NCI-H2107 (cell line): ENCODE data around the gene DHRS4L2.
"Not testable (repeated sequence)": the region's sequence is repeated elsewhere in the genome, so short reads cannot be mapped to it uniquely, and the experiment has no call there.

ENCODE experiments used
- DNase-seq: peaks from one replicate; lab custom pipeline; 2025; lab: John Stamatoyannopoulos, UW

The DHRS4L2 gene

GRCh38 chr14:24018978-24019377 is 30.2 kb downstream of the DHRS4L2 start:
- not testable (repeated sequence) for DNase-seq

GRCh38 chr14:24019944-24020343 is 31.2 kb downstream of the DHRS4L2 start:
- not testable (repeated sequence) for DNase-seq

- DNase-seq = not testable (repeated sequence)
These were observed 31.8 kb downstream of the DHRS4L2 start for GRCh38 chr14:24020520-24020919.

DNA sequence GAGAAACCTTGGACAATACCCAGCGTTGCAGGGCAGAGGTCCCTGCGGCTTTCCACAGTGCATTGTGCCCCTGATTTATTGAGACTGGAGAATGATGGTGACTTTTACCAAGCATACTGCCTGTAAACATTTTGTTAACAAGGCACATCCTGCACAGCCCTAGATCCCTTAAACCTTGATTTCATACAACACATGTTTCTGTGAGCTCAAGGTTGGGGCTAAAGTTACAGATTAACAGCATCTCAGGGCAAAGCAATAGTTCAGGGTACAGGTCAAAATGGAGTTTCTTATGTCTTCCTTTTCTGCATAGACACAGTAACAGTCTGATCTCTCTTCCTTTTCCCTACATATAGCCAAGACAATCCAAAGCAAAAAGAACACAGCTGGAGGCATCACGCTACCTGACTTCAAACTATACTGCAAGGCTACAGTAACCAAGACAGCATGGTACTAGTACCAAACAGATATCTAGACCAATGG is 36.2 kb downstream of the DHRS4L2 start:
- DNase-seq = not testable (repeated sequence)

- DNase-seq = not testable (repeated sequence)
These were observed 41.0 kb downstream of the DHRS4L2 start for GRCh38 chr14:24029687-24030086.

DNA sequence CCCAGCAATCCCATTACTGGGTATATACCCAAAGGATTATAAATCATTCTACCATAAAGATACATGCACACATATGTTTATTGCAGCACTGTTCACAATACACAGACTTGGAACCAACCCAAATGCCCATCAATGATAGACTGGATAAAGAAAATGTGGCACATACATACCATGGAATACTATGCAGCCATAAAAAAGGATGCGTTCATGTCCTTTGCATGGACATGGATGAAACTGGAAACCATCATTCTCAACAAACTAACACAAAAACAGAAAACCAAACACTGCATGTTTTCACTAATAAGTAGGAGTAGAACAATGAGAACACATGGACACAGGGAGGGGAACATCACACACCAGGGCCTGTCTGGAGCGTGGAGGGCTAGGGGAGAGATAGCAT is 42.6 kb downstream of the DHRS4L2 start:
- DNase-seq = not testable (repeated sequence)

DNA sequence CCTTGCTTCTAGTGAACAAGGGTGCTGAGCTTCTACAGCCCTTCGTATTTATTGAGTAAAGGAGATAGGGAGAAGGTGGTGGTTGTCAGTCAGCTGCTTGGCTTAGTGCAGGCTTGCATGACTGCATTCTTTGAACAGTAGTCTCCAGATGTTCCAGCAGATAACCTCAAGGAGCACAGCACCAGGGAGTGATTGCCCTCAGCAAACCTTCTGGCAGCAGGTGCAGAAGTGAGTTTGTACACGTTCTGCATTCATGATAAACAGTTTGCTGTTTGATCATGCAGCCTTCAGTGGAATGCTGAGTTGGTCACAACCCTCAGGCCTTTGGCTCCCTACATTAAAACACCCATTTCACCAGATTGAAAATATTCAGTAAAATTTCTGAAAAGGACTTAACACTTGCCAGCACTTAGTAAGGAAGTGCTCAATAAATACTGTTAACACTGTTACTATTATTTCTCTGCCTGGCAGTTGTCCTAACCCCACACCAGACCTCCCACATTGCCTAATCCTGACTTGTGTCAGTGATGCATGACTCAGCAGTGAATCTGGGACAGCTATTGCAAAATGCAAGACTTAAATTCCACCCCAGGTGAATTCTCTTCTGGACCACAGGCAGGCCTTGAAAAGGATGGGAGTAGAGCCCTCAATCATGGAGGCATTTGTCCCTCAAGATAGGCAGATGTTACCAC is 44.1 kb downstream of the DHRS4L2 start:
- DNase-seq = no peak

GRCh38 chr14:24035769-24036168 is 47.0 kb downstream of the DHRS4L2 start:
- DNase-seq = not testable (repeated sequence)

DNA sequence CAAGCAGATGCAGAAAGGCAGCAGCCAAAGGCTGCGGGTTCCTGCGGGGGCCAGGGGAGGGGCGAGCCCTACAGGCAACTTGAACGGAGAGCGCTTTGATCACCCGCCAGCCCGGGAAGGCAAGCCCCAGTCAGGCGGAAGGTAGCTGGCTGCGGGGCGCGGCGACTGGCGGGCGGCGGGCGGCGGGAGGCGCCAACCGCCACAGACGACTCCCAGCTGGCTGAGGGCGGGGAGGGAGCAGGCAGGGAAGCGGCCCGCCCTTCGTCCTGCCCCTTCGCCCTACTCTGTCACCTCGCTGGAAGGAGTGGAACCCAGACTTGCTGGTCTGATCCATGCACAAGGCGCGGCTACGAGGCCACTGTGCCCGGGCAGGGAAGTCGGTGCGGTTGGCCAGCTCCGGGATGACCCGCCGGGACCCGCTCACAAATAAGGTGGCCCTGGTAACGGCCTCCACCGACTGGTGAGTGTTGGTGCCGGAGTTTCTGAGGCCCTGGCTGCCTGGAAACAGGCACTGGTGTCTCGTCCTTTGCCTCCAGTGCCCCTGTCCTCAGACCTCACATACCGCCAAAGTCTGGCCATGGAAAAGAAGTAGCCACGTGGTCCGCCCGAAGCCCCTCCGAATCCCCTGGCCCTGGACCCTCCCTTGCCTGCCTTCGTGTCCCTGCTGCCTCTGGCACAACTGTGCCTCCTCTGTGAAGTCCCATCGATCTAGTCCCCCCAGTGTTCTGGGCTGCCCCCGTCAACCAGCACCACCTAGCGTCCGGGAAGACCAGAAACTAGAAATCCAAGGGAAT is 47.6 kb downstream of the DHRS4L2 start:
- peak; percentile 65 for DNase-seq

- DNase-seq = not testable (repeated sequence)
These were observed 48.4 kb downstream of the DHRS4L2 start for GRCh38 chr14:24036963-24037657.

- no peak for DNase-seq
These were observed 48.9 kb downstream of the DHRS4L2 start for GRCh38 chr14:24037658-24038037.

GRCh38 chr14:24038686-24039085 is 50.0 kb downstream of the DHRS4L2 start:
- no peak for DNase-seq

GRCh38 chr14:24040692-24041091 is 52.0 kb downstream of the DHRS4L2 start:
- no peak for DNase-seq

DNA sequence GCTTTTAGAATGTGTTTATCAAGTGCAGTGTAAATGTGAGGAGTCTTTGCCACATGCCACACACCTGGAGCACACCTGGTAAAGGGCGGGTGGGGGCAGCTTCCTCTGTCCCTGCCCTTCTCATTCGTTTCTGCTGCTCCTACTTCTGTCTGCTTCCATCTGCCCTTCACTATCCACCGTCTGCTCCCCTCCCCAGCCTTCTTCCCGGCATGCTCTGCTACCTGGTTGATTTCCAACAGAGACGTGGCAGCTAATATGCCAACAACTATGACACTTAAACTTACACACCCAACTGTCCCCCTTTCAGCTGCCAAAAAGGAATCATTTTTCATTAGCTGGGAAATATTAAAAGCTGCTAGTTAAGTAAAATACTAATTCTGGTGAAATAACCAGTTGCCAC is 54.0 kb downstream of the DHRS4L2 start:
- no peak for DNase-seq

- DNase-seq = not testable (repeated sequence)
These were observed 60.3 kb downstream of the DHRS4L2 start for GRCh38 chr14:24049002-24049401.

DNA sequence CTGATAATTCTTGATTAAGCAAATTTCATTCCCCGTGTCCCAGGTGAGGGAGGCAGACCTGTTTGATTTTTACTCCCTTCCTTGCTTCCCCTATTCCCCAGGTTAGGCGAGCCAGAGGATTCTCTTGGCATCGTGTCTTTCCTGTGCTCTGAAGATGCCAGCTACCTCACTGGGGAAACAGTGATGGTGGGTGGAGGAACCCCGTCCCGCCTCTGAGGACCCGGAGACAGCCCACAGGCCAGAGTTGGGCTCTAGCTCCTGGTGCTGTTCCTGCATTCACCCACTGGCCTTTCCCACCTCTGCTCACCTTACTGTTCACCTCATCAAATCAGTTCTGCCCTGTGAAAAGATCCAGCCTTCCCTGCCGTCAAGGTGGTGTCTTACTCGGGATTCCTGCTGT is 62.0 kb downstream of the DHRS4L2 start:
- DNase-seq = not testable (repeated sequence)

DNA sequence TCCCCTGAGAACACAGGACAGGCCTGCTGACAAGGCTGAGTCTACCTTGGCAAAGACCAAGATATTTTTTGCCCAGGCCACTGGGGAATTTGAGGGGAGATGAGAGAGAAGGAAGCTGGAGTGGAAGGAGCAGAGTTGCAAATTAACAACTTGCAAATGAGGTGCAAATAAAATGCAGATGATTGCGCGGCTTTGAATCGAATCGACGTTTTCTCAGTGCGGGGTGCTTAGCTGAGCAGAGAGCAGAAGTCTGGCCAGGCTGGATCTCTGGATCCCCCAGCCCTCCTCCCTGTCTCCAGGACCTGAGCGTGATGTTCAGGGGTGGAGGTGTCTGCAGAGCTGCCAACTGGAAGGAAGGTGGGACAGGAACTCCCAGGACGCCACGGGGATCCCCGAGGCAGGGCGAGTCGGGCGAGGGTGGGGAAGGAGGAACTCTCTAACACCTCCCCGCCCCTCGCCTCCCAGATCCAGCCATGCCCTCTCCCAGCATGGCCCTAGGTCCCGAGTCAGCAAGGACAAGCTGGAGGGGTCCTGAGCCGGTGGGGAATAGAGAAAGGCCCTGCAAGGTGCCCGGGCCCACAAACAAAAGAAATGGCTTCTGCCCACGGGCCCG is 62.6 kb downstream of the DHRS4L2 start:
- DNase-seq = no peak

GRCh38 chr14:24051789-24052655 is 63.3 kb downstream of the DHRS4L2 start, which contains the start of gene CARMIL3:
Gene CARMIL3, plus strand, starts transcription at chr14:24052009. Its CDS starts 145 bp downstream, at chr14:24052154.
- peak; percentile 47 for DNase-seq

- DNase-seq = no peak
These were observed 64.2 kb downstream of the DHRS4L2 start for GRCh38 chr14:24052656-24053547.
